GM21825 (cell line): ENCODE data around the gene TBX5.

Experiments used
- ATAC-seq: cut with Tn5 transposase; IDR thresholded peaks from one replicate; pipeline ENCODE4 v1.9.1; 2021; ENCODE audit warnings: mild to moderate bottlenecking, moderate library complexity; ENCODE audit not compliant: unreplicated experiment

TBX5 gene

DNA sequence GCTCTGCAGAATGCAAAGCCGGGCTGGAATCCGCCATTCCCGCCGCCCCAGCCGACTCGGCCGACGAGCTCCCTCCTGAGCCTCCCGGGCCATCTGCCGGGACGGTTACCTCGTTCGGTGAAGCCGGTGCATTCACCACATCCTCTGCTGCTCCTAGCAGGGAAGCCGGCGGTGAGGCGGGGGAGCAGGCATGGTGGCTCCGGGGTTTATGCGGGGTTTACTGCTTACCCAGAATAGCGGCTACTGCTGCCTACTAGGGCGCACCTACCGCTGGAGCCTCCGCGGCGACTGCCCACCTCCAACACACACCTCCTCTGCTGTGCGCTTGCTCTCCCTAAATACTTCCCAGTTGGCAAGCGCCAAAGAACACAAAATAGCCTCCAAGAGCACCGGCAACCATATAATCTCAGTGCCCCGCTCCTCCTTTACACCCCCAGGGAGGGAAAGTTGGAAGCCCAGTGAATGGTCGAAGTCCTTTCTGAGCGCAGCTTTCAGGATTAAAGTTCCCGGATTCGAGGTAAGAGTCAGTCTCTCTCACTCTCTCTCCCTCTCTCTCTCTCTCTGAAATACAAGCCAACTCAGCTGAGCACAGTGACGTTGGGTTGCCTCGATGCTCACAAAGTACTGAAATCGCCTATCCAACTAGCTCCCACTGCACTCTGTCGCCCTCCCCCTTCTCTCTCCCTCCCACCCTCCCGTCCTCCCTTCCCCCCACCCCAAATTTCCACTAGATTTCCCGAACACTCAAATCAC is at the start of gene TBX5:
TBX5 (minus strand) TSS at position 626 of the 753 bp plus-strand sequence. CDS start 2,246 bp downstream, outside the sequence.
- no peak for ATAC-seq

DNA sequence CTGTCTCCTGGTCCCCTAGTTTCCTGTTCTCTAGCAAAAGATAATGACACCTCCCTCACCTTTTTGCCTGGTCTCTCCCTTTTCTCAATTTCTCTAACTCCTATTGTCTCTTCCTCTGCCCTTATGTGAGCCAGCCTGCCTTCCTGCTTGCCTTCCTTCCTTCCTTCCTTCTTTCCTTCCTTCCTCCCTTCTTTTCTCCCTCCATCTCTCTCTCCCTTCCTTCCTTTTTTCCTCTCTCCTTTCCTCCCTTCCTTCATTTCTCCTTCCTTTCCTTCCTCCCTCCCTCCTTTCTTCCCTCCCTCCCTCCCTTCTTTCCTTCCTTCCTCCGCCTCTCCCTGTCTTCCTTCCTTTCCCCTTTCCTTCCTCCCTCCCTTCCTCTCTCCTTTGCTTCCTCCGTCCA is 45.7 kb upstream of the TBX5 start:
- no peak for ATAC-seq

DNA sequence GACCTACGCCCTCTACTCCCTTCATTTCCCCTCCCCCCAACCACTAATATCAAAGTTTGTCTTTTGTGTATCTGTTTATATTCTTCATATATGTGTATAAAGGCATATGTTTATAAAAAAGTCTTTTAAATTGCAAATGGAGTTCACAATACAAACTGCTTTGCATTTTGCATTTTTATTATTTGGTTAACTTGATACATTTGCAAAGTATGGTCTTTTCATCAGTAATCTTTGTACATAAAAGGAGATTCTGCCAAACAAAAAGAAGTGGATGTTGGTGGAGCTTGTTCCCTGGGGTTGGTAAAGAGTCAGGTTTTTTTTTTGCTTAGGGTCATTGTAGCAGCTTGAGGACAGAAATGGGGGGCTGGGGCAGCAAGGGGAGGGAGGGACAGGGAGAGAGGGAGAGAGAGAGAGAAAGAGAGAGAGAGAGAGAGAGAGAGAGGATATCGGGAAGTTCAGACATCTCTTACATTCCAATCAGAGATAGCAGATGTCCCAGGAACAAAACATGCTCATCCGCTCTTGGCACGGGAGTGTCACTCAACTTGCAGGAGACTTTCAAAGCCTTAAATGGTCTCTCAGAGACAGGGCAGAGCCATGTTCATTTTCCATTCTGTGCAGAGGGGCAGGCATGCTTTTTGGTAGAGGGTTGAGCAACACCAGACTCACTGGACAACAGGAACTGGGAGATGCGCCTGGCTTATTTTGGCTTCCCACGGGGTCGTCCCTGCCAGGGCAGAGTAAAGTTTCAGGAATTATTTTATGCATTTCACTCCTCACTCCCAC is 44.8 kb upstream of the TBX5 start:
- ATAC-seq: no peak

DNA sequence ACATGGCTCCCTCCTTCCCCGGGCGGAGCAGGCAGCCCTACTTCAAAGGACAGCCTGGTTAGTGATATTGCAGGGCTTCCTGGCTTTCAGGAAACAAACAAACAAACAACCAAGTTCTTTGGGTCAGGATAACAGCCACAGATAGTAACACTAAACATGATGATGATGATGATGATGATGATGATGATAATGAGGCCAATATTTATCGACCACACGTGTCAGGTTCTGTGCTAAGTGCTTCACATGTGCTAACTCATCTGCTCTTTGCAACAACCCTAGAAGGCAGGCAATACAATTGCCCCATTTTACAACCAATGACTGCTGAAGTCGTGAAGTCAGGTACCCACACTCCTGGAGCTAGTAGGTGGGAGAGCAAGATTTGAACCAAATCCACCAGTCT is 44.1 kb upstream of the TBX5 start:
- no peak for ATAC-seq

DNA sequence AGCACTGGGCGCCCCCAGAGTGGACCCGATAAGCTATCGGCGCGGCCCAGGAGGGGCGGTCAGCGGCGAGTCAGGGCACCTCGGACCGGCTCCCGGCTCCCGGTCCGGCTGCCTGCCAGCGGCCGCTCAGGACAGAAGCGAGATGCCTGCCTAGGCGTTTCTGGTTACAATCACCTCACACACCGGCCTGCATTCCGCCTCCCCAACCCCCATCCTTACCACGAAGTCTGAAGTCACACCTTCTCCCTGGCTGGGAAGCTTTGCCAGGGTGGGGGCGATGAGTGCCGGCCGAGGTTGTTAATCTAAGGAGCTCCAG is 42.6 kb upstream of the TBX5 start:
- ATAC-seq: no peak

DNA sequence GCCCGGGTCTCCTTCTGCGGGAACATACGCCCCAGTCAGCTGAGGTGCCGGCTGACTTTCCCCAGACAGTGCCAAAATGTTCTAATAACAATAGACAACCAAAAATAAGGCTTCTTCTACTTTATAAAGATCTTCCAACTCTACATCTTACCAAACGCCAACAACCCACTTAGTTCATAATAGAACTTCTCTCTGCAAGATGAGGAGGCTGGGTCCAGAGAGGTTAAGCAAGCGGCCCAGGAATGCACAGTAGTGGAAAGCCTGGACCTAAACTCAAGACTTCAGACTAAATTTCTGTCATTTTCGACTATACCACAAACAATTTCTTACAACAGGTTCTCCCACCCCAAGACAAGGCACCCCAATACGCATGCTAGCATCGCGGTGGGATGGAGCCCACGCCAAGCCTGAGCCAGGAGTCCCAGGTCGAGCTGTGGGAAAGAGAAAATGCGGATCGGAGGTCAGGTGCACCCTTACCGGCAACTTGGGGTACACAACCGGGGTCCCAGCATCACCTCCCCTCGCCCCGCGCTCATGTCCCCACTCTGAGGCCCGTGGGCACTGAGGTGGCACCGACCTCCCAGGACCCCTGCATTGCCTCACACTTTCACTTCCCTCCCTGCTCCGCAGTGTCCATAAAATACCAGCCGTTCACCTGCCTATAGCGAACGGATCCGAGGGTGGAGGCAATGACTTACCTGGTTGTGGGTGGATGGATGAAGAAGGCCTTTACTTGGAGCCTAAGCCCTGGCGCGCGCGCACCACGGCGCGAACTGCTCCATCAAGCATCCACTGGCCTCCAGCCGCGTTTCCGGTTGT is 42.1 kb upstream of the TBX5 start:
- ATAC-seq: no peak

DNA sequence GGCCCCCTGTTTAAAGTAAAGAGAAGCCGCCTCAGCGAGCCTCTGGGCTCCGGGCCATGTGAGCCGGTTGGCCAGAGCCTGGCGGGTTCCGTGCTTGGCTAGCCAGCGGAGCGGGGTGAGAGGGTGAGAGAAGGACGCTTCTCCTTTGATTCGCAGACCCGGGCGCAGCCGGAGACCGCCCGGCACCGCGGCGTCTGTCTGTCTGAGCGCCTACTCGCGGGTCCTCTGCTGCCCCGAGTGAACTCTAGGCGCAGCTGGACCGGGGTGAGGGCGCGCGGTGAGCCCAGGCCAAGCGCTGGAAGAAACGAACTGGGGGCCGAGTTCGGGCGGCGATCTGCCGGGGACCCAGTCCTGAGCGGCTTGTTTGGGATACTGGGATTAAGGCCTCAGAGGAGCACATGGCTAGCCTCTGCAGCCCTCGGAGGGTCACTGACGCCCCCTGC is 41.4 kb upstream of the TBX5 start:
- ATAC-seq: no peak

DNA sequence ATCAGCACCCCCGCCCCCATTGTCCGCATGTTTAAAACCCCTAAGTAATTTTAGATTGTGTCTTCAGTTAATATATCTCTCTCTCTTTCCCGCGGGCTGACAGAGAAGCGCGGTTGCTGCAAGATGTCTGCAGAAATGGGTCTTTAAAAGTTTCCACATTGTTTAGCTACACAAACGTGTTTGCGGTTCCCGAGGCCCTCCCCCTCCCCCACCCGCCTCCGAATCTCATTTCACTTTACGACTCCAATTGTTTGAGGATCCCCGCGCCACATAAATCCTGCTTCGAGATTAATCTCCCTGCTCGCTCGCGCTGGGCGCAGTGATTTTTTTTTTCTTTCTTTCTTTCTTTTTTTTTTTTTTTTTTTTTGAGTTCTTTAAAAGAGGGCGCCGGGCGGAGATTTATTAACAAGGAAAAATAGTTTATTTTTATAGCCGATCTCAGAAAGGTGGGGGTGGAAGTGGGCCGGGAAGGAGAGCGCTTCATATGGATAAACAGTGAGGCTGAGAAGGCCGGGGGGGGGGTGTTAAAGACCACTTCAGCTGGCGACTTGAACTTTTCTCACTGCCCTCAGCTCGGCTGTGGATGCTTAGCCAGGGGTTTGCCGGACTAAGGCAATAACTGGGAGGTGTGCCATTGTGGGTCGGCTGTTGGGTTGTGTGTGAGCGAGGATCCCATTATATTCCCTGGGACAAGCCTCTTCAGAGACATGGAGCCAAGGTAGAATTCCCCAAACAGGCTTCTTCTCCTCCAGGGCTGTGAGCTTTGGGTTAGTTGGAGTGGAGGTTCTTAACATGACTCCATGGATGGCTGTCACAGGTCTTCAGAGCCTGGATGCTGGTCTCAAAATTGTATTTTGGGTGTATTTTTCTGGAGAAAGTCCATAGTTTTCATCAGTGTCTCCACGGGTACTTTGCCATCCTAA is 39.7 kb upstream of the TBX5 start:
- no peak for ATAC-seq

DNA sequence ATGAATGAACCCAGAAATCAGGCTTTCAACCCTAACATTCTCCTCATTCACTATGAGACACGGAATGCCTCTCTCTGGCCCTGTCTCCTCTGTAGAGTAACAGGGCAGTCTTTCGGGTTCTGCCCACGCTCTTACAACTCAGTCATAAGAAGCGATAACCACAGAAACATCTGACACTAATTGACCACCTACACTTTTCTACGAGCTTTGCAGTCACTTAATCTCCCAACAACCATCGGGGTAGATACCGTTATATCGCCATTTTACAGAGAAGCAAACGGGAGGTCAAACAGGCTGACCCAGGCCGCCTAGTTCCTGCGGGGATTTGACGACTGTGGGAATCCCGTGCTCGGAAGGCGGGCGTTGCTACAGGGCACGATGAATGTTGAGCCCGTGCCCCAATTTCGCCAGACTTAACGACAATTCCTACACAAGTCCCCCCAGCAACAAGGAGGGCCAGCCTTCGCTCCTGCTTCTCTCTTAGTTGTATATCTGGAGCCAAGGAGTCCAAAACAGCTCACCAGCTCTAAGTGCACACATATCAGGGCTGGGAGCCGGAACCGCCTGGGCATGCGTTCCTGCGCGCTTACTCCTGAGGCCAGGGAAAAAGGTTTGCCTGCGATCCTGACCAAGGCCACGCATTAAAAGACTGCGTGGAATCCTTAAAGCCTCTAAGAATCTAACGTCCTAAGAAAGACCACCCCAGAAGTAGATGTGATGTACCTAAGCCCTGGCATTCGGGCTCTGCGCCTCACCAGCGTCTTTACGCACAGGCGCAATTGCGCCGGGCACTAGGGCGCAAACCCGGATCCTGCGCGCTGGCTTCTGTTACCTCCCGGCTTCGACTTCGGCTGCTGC is 38.7 kb upstream of the TBX5 start:
- ATAC-seq: no peak

DNA sequence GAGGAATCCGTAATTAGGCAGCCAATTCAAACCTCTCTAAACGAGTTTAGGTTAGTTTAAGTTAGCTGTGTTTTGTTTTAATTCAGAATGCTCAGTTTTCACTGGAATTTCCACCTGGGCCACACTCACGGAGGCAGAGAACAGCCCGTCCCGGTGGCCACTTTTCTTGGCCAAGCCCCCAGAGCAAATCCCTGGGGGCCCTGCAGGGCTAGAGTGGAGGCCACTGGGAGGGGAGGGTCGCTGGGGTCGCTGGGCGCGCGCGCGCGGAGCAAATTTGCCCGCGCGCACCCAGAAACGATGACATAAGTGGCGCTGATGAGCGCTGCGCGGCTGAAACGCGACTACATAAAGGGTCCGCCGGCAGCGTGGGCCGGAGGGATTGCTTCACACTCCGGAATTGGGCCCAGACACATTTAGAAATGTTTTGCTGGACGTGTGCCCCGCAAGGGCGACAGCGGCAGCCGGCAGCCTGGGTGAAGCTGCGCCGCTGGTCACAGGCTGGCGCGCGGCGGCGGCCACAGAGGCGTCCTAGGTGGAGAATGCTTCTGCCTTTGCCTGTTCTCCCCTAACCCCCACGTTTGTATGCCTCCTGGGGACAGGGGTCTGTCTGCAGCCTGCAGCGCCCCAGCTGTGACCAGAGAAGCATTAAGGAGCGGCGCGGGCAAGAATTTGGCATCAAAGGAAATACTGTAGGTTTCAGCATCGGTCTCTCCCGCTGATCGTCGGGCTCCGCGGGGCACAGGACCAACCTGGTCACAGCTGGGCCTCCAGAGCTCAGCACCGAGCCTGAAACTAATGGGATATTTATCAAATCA is 37.9 kb upstream of the TBX5 start:
- ATAC-seq: no peak

DNA sequence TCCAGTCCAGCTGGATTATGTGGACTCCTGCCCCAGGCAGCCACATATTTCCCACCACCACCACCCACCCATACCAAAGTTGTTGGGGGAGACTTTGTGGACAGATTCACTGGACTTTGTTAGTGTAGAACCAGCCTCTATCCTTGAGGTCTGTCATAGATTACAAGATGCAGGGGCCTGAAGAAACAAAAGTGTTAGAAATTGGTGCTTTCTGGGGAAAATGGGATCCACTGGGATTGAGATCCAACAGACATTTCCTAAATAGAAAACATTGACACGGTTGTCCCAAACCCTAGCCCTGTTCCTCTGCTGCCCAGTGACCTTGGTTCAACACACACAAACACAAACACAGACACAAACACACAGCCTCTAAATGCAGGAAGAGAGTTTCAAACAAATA is 36.6 kb upstream of the TBX5 start:
- no peak for ATAC-seq

DNA sequence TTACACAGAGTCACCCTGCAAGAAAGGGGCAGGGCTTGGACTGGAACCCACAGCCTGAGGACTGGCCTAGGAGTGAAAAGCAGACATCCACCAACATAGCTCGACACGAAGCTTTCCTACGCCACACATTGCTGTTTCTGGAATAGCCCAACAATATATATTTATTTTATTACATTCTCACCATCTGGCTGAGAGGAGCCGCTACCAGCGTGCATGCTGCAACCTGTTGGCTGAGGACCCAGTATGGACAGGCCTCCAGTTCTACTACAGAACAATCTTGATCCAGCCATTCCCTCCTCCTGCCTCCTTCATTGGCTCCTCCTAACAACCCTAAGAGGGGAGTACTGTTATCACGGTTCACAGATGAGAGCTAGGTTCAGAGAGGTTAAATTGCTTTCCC is 35.6 kb upstream of the TBX5 start:
- ATAC-seq: no peak

DNA sequence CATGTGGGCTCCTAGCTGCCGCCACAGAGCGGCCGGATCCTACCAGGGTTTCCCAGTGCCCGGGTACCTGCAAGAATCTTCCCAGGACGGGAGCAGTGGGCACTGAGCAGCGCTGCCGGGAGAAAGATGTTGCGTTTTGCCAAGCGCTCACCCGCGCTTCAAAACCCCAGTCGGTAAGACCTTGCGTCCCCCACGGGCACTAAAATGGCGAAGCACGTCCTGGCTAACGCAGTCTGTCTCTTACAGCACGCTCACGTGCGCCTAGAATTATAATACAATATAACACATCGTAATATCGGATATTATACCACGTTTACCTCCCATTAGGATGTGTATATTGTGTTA is 35.1 kb upstream of the TBX5 start:
- no peak for ATAC-seq

DNA sequence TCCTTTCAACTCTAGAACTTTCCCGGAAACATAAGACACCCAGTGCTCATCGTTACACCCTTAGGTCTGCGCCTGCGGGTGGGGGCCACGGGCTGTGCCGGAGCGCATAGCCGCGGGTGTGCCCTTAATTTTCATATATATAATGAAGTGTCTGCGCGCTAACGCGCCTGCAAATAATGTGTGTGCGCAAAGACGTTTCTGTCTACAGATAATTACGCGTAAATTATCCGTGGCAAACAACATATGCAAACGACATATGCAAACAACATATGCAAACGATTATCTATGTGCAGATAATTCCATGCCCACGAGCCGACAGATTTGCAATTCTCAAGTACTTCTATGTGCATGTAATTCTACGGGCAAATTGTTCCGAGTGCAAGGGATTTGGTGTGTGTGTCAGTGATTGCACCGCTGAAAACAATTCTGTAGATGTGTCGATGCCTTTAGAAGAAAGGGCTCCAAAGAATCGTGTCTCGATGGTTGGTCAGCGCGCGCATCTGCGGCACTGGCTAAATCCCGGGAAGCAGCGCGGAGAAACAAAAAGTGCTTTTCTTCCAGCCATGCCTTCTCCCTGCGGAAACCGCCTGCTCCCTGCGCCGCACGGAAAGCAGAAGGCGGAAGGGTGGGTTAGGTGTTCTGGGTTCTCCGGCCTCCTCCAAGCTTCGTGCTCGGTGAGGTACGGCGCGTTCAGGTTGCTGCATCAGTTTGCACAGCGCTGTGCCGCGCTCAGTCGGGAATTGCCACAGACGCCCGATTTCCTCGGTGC is 34.5 kb upstream of the TBX5 start:
- ATAC-seq: no peak

DNA sequence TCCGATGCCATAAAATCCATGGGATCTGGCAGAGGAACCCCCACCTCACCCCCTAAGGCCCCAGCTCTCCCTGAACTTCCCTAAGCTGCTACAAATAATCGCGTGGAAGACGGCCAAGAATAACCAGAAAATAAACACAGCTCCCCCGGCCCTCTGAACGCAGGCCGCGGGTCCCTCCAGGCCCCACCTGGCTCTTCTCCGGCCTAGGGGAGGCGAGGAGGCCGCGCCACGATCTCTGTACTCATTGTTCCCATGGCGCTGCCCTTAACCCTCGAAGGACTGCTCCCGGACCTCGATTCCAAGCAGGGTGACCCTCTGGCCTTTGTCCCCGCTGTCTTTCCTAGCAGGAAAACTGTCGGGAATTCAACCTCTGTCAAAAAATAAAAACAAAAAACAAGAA is 33.9 kb upstream of the TBX5 start:
- ATAC-seq: no peak

DNA sequence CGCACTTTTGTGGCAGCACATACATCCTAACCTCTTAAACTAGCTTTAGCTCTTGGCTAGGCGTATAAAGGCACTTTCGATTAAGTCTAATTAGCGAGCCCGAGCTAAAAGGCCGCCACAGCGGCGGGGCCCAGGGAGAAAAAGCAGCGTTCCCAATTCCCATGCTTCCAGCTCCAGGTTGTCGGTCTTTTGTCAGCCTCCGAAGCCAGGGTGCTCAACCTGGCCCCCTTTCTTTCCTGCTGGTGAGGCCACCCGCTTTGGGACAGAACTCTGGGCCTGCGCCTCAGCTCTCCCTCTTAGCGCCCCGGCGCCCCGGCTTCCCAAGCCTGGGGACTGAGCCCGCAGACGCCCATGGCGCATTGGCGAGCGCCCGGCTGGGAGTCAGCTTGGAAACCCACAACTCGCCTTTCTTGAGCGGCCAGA is 33.3 kb upstream of the TBX5 start:
- ATAC-seq: no peak

DNA sequence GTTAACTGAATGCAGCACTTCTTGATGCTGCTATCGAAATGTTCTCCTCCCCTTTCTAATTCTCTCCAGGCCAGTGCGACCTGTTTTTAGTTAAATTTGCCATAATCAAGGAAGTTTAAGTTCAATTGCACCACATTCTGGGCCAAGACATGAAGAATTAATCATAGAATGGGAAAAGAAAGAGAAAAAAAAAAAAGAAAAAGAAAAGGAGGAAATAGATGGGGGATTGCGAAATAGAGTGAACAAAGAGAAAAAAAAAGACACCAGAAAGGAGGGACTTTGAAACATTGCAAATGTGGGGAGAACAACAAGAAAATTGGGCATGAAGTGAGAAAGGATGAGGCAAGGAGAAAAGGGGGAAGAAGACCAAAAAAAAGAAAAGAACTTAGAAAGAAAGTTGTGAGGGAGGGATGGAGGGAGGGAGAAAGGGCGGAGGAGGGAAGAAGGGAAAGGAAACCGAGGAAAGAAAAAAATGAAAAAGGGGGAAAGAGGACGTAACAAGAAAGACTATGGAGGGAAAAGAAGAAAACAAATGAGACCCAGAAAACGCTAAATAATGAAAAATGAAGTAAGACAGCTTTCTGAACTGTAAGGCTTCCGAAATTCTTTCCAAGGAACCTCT is 32.8 kb upstream of the TBX5 start:
- ATAC-seq: no peak

DNA sequence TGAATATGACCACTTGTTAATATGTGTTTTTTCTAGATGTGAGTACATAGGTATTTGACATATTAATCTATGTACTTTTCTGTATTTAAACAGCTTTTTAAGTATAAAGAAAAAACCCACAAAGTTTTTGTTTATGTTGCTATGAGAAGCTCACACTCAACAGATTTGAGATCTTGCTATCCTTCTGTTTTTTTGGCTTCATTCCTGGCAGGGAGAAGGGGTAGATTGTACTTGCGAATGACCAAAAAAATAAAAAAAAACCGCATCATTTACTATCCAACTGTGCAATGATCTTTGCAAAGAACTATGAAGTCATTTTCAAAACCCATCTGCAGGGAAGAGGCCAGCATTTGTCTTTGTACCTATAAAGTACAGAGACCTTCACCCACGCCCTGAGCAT is 28.4 kb upstream of the TBX5 start:
- no peak for ATAC-seq
